Astrocyte (in vitro differentiated cells and primary cell): ENCODE results near the gene GINS3. TPM values are rescaled to one million over a fixed set of nuclear protein-coding genes. Genes with fewer than 3 reads are reported as not detected.

ENCODE experiments used
- DNase-seq: peaks from one replicate; pipeline ENCODE4 v3.0.0-alpha.2; 2010; ENCODE audit warnings: low read depth
- FAIRE-seq: peaks from 2 replicates; lab custom pipeline; 2011; peaks lifted over from hg19 to GRCh38; lab: Jason Lieb, UNC
- H2AFZ ChIP-seq: 2 replicates; pipeline ENCODE4 v1.6.0; 2012; ENCODE audit warnings: low read depth, low read length, inconsistent platforms
- H3K27ac ChIP-seq: 2 replicates; pipeline ENCODE4 v1.5.1; 2011; ENCODE audit warnings: low read depth, low read length, inconsistent platforms
- H3K27me3 ChIP-seq: 2 replicates; pipeline ENCODE4 v1.6.0; 2011; ENCODE audit warnings: low read length, inconsistent platforms; ENCODE audit not compliant: insufficient read depth
- H3K36me3 ChIP-seq: 2 replicates; pipeline ENCODE4 v1.5.1; 2011; ENCODE audit warnings: low read length, inconsistent platforms; ENCODE audit not compliant: insufficient read depth
- H3K4me1 ChIP-seq: 2 replicates; pipeline ENCODE4 v1.5.1; 2011; ENCODE audit warnings: low read length, inconsistent platforms; ENCODE audit not compliant: insufficient read depth
- H3K4me2 ChIP-seq: 2 replicates; pipeline ENCODE4 v1.6.0; 2012; ENCODE audit warnings: low read length, inconsistent platforms
- H3K4me3 ChIP-seq: 2 replicates; pipeline ENCODE4 v1.5.1; 2011; ENCODE audit warnings: low read depth, mild to moderate bottlenecking, low read length, inconsistent platforms; ENCODE audit not compliant: insufficient read depth
- H3K79me2 ChIP-seq: 2 replicates; pipeline ENCODE4 v1.6.0; 2012; ENCODE audit warnings: mild to moderate bottlenecking, low read length, inconsistent platforms; ENCODE audit not compliant: insufficient read depth
- H3K9ac ChIP-seq: 2 replicates; pipeline ENCODE4 v1.6.0; 2012; ENCODE audit warnings: mild to moderate bottlenecking, low read length, inconsistent platforms
- H3K9me3 ChIP-seq: 2 replicates; pipeline ENCODE4 v1.5.1; 2012; ENCODE audit warnings: low read depth, mild to moderate bottlenecking, low read length, inconsistent platforms; ENCODE audit not compliant: insufficient read depth
- H4K20me1 ChIP-seq: 2 replicates; pipeline ENCODE4 v1.6.0; 2012; ENCODE audit warnings: low read length, inconsistent platforms; ENCODE audit not compliant: insufficient read depth
- H3K27ac Mint-ChIP-seq: one replicate; pipeline ENCODE4 v1.8.0; 2021; ENCODE audit warnings: mild to moderate bottlenecking, mixed read lengths; ENCODE audit not compliant: unreplicated experiment
- H3K27me3 Mint-ChIP-seq: one replicate; pipeline ENCODE4 v1.8.0; 2021; ENCODE audit warnings: low read depth, mixed read lengths; ENCODE audit not compliant: unreplicated experiment
- H3K36me3 Mint-ChIP-seq: one replicate; pipeline ENCODE4 v1.8.0; 2021; ENCODE audit warnings: low read depth, mixed read lengths; ENCODE audit not compliant: unreplicated experiment
- H3K4me1 Mint-ChIP-seq: one replicate; pipeline ENCODE4 v1.8.0; 2021; ENCODE audit warnings: low read depth, mixed read lengths; ENCODE audit not compliant: unreplicated experiment
- H3K4me3 Mint-ChIP-seq: one replicate; pipeline ENCODE4 v1.8.0; 2021; ENCODE audit warnings: mild to moderate bottlenecking, moderate library complexity, mixed read lengths; ENCODE audit not compliant: unreplicated experiment
- H3K9me3 Mint-ChIP-seq: one replicate; pipeline ENCODE4 v1.8.0; 2021; ENCODE audit warnings: mild to moderate bottlenecking, mixed read lengths; ENCODE audit not compliant: unreplicated experiment
- EZH2 ChIP-seq: IDR thresholded peaks from 2 replicates; pipeline ENCODE4 v1.6.1; 2012; ENCODE audit warnings: mild to moderate bottlenecking, low read length, inconsistent platforms; ENCODE audit not compliant: insufficient read depth
- total RNA-seq: library from RNA; stranded (reverse); gene quantifications from 2 replicates; pipeline ENCODE4 v1.2.1, GENCODE V29; 2021
- TF ChIP-seq, protein P1 (sequence below): IDR thresholded peaks from 2 replicates; pipeline ENCODE4 v1.5.1; 2011; ENCODE audit warnings: low read depth, mild to moderate bottlenecking, inconsistent platforms, low read length, moderate library complexity; ENCODE audit not compliant: insufficient read depth

The GINS3 gene
- total RNA-seq, 1 donor from 2014 or later, result 3.6 TPM

DNA sequence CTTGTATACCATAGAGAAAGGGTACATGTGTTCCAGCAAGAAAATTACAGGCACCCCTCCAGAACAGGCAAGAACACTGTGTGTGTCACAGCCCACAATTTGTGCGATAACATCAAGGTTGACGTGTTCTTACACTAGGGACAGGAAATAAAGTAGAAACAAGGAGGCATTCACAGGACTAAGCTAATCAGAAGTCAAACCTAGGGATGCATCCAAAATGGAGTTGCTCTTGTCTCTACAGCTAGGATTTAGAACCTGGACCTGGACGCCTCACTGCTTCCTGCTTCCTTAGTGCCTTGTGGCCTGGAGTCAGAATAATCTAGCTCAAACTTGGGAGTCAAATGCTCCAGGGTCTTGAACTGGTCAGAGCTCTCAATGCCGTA lies 41.3 kb downstream of the GINS3 start:
- Mint-ChIP-seq H3K4me1 (peaks cover 2% of the 10 kb centered on the region), H3K4me3 (no peak overlapping the region)

DNA sequence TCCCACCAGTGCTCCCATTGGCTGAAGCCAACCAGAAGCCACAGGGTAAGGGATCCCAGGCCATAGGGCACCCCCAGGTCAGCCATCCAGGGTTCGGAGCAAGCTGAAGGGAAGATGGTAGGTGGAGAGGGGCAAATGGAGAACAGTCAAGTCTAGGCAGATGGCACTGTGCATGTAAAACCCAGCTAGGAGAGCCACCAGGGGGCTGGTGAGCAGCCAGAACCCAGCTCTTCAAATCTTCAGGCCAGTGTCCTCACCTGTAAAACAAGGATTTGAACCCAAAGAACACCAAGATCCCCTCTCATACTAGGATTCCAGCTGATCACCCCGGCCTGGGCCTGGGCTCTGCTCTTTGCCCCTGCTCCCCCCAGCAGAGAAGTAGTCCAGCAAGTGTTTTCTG lies 43.5 kb downstream of the GINS3 start:
- Mint-ChIP-seq H3K4me1 (peaks cover 2% of the 10 kb centered on the region), H3K4me3 (no peak overlapping the region), H3K27me3 (peaks cover 8% of the 10 kb centered on the region), H3K36me3 (peaks cover 2% of the 10 kb centered on the region), H3K9me3 (peaks cover 7% of the 10 kb centered on the region), H3K27ac (no peak overlapping the region)
- Histone ChIP-seq H3K9ac (no peak overlapping the region), H3K4me2 (no peak overlapping the region), H3K9me3 (no peaks in the 10 kb centered on the region), H3K79me2 (no peaks in the 10 kb centered on the region), H4K20me1 (no peaks in the 10 kb centered on the region), H3K27me3 (no peaks in the 10 kb centered on the region), H3K36me3 (no peaks in the 10 kb centered on the region), H3K27ac (no peak overlapping the region), H3K4me3 (no peak overlapping the region), H2AFZ (no peak overlapping the region), H3K4me1 (no peaks in the 10 kb centered on the region)
- TF ChIP-seq, protein P1, sequence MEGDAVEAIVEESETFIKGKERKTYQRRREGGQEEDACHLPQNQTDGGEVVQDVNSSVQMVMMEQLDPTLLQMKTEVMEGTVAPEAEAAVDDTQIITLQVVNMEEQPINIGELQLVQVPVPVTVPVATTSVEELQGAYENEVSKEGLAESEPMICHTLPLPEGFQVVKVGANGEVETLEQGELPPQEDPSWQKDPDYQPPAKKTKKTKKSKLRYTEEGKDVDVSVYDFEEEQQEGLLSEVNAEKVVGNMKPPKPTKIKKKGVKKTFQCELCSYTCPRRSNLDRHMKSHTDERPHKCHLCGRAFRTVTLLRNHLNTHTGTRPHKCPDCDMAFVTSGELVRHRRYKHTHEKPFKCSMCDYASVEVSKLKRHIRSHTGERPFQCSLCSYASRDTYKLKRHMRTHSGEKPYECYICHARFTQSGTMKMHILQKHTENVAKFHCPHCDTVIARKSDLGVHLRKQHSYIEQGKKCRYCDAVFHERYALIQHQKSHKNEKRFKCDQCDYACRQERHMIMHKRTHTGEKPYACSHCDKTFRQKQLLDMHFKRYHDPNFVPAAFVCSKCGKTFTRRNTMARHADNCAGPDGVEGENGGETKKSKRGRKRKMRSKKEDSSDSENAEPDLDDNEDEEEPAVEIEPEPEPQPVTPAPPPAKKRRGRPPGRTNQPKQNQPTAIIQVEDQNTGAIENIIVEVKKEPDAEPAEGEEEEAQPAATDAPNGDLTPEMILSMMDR, result no peak
- TF ChIP-seq EZH2, result no peak
- FAIRE-seq (no peak), DNase-seq (no peak)

More for the DNA sequence above, 41.3 kb downstream of the GINS3 start:
- no peaks in the 10 kb centered on the region for H4K20me1 ChIP-seq
- no peaks in the 10 kb centered on the region for H3K4me1 ChIP-seq
- H3K27me3 Mint-ChIP-seq, result peaks cover 15% of the 10 kb centered on the region
- H3K9me3 ChIP-seq, result no peaks in the 10 kb centered on the region
- DNase-seq, result no peak
- H3K27ac ChIP-seq, result no peak overlapping the region
- H3K27me3 ChIP-seq, result no peaks in the 10 kb centered on the region
- H3K36me3 Mint-ChIP-seq, result no peaks in the 10 kb centered on the region
- peaks cover 7% of the 10 kb centered on the region for H3K9me3 Mint-ChIP-seq
- H3K79me2 ChIP-seq, result no peaks in the 10 kb centered on the region
- H3K27ac Mint-ChIP-seq, result no peak overlapping the region
- TF ChIP-seq EZH2, result no peak
- TF ChIP-seq, protein P1, result no peak
- H3K4me2 ChIP-seq, result no peak overlapping the region
- no peak overlapping the region for H2AFZ ChIP-seq
- no peak overlapping the region for H3K9ac ChIP-seq
- FAIRE-seq, result no peak
- H3K36me3 ChIP-seq, result no peaks in the 10 kb centered on the region
- H3K4me3 ChIP-seq, result no peak overlapping the region

DNA sequence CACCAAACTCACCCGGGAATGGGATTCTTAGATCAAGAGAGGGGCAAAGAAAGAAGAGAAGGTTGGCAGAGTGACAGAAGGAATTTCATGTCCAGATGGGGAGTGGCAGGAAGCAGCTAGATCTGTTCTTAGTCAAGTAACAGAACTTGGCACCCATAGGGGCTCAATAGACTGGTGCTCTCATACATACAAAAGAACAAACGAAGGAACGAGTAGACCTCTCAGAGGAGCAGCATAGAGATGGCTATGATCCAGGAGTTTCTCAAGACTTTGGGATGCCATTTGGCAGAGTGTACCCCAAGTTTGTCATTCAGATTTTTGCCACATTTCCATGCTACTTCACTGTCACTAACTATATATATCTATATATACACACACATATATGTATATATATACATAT lies 47.9 kb downstream of the GINS3 start:
- no peaks in the 10 kb centered on the region for H3K79me2 ChIP-seq
- DNase-seq (no peak), FAIRE-seq (no peak)
- peaks cover 2% of the 10 kb centered on the region for H3K4me1 Mint-ChIP-seq
- H2AFZ ChIP-seq, result no peak overlapping the region
- peaks cover 9% of the 10 kb centered on the region for H3K27me3 ChIP-seq
- H3K9me3 ChIP-seq, result no peaks in the 10 kb centered on the region
- no peaks in the 10 kb centered on the region for H4K20me1 ChIP-seq
- no peak overlapping the region for H3K4me3 ChIP-seq
- no peak overlapping the region for H3K27ac ChIP-seq
- TF ChIP-seq EZH2, result no peak
- TF ChIP-seq, protein P1, result no peak
- peaks cover 30% of the 10 kb centered on the region for H3K27me3 Mint-ChIP-seq
- H3K27ac Mint-ChIP-seq, result no peak overlapping the region
- H3K4me2 ChIP-seq, result no peak overlapping the region
- H3K4me1 ChIP-seq, result no peaks in the 10 kb centered on the region
- H3K36me3 Mint-ChIP-seq, result peaks cover 2% of the 10 kb centered on the region
- H3K36me3 ChIP-seq, result no peaks in the 10 kb centered on the region
- peaks cover 5% of the 10 kb centered on the region for H3K9me3 Mint-ChIP-seq
- H3K4me3 Mint-ChIP-seq, result no peak overlapping the region
- no peak overlapping the region for H3K9ac ChIP-seq
